GM23338 (cell line): ENCODE data around the gene CYP1B1. TPM values are rescaled to one million over a fixed set of nuclear protein-coding genes. Genes with fewer than 3 reads are reported as not detected.
A peak's percentile ranks its signal among the peaks of the same experiment; 100 is the strongest.

Experiments used
- ATAC-seq: fragments of 200-7000 bp; cut with Tn5 transposase; 3 replicates; pipeline ENCODE4 v1.9.1; 2020
- DNase-seq: peaks from one replicate; pipeline ENCODE4 v3.0.0-alpha.2; 2015; ENCODE audit warnings: low spot score
- H2AFZ ChIP-seq: fragments of 200-600 bp; sonication (generic); 2 replicates; pipeline ENCODE4 v1.8.0; 2016; ENCODE audit warnings: antibody characterized with exemption, mild to moderate bottlenecking, moderate library complexity
- H3F3A ChIP-seq: fragments of 200-600 bp; sonication (generic); replicated peaks from 2 replicates; pipeline ENCODE4 v1.8.0; 2017; ENCODE audit warnings: antibody characterized with exemption, mixed run types, low read depth
- H3K27ac ChIP-seq: fragments of 200-600 bp; sonication (generic); 2 replicates; pipeline ENCODE4 v1.6.1; 2016; ENCODE audit warnings: low read depth
- H3K27me3 ChIP-seq: fragments of 200-600 bp; sonication (generic); 2 replicates; pipeline ENCODE4 v1.8.0; 2016; ENCODE audit warnings: mild to moderate bottlenecking, mixed run types, moderate library complexity; ENCODE audit not compliant: insufficient read depth
- H3K36me3 ChIP-seq: fragments of 200-600 bp; sonication (generic); 2 replicates; pipeline ENCODE4 v1.8.0; 2016; ENCODE audit warnings: mild to moderate bottlenecking; ENCODE audit not compliant: insufficient read depth
- H3K4me1 ChIP-seq: fragments of 200-600 bp; sonication (generic); 2 replicates; pipeline ENCODE4 v1.8.0; 2016; ENCODE audit warnings: mild to moderate bottlenecking, moderate library complexity; ENCODE audit not compliant: insufficient read depth
- H3K4me2 ChIP-seq: fragments of 200-600 bp; sonication (generic); 2 replicates; pipeline ENCODE4 v1.7.1; 2017; ENCODE audit warnings: mixed run types
- H3K4me3 ChIP-seq: fragments of 200-600 bp; sonication (generic); 2 replicates; pipeline ENCODE4 v1.6.1; 2016; ENCODE audit warnings: mixed run types
- H3K79me2 ChIP-seq: fragments of 200-600 bp; sonication (generic); replicated peaks from 2 replicates; pipeline ENCODE4 v1.8.0; 2017; ENCODE audit warnings: mild to moderate bottlenecking; ENCODE audit not compliant: insufficient read depth
- H3K9me2 ChIP-seq: fragments of 200-600 bp; sonication (generic); 2 replicates; pipeline ENCODE4 v1.8.0; 2017; ENCODE audit not compliant: insufficient read depth
- H4K20me1 ChIP-seq: fragments of 200-600 bp; sonication (generic); replicated peaks from 2 replicates; pipeline ENCODE4 v1.8.0; 2017; ENCODE audit warnings: mild to moderate bottlenecking; ENCODE audit not compliant: insufficient read depth
- H3K27ac Mint-ChIP-seq: 2 replicates; pipeline ENCODE4 v1.8.0; 2020; ENCODE audit warnings: inconsistent platforms, mild to moderate bottlenecking, moderate library complexity, mixed read lengths
- H3K27me3 Mint-ChIP-seq: 3 replicates; pipeline ENCODE4 v1.8.0; 2022; ENCODE audit warnings: low read depth, mild to moderate bottlenecking, moderate library complexity, mixed read lengths, inconsistent platforms; ENCODE audit not compliant: insufficient read depth, poor library complexity
- H3K36me3 Mint-ChIP-seq: 3 replicates; pipeline ENCODE4 v1.8.0; 2021; ENCODE audit warnings: low read depth, mild to moderate bottlenecking, inconsistent platforms, moderate library complexity, mixed read lengths
- H3K4me1 Mint-ChIP-seq: 3 replicates; pipeline ENCODE4 v1.8.0; 2020; ENCODE audit warnings: mild to moderate bottlenecking, inconsistent platforms, mixed read lengths
- H3K4me3 Mint-ChIP-seq: 3 replicates; pipeline ENCODE4 v1.8.0; 2021; ENCODE audit warnings: moderate library complexity, mild to moderate bottlenecking, inconsistent platforms, mixed read lengths
- H3K9me3 Mint-ChIP-seq: 3 replicates; pipeline ENCODE4 v1.8.0; 2020; ENCODE audit warnings: moderate library complexity, mild to moderate bottlenecking, inconsistent platforms, mixed read lengths
- CREB1 ChIP-seq: fragments of 250-450 bp; sonication (Bioruptor Pico); IDR thresholded peaks from 2 replicates; pipeline ENCODE4 v1.5.0; 2020; ENCODE audit warnings: low read depth, mild to moderate bottlenecking, moderate library complexity
- CTCF ChIP-seq, 2 experiments: fragments of 200-600 bp in 1 of 2; sonication (generic) in 1 of 2; conservative IDR thresholded peaks; 2 replicates each; pipeline versions ENCODE4 v1.5.1 to v1.6.1; 2016 to 2017; ENCODE audit warnings: antibody characterized with exemption in 2 of 2, low read depth in 2 of 2, mild to moderate bottlenecking in 2 of 2, moderate library complexity in 1 of 2
- EZH2 ChIP-seq: fragments of 200-600 bp; sonication (generic); IDR thresholded peaks from one replicate; pipeline ENCODE4 v1.8.0; 2017; ENCODE audit warnings: antibody characterized with exemption, mild to moderate bottlenecking, low read depth; ENCODE audit not compliant: unreplicated experiment
- EZH2phosphoT487 ChIP-seq: fragments of 200-600 bp; sonication (generic); IDR thresholded peaks from one replicate; pipeline ENCODE4 v1.8.1; 2018; ENCODE audit warnings: antibody characterized with exemption; ENCODE audit not compliant: unreplicated experiment
- JUNB ChIP-seq: IDR thresholded peaks from one replicate; pipeline ENCODE4 v1.6.1; 2016; ENCODE audit warnings: antibody characterized with exemption; ENCODE audit not compliant: unreplicated experiment
- NANOG ChIP-seq: IDR thresholded peaks from 2 replicates; pipeline ENCODE4 v1.6.1; 2016; ENCODE audit warnings: antibody characterized with exemption, borderline replicate concordance
- POLR2AphosphoS5 ChIP-seq: IDR thresholded peaks from 2 replicates; pipeline ENCODE4 v1.6.1; 2016; ENCODE audit warnings: antibody characterized with exemption, low read depth
- REST ChIP-seq: IDR thresholded peaks from one replicate; pipeline ENCODE4 v1.6.1; 2018; ENCODE audit warnings: antibody characterized with exemption; ENCODE audit not compliant: unreplicated experiment
- STAT1 ChIP-seq: IDR thresholded peaks from one replicate; pipeline ENCODE4 v1.6.1; 2016; ENCODE audit warnings: antibody characterized with exemption; ENCODE audit not compliant: unreplicated experiment
- ZNF114 ChIP-seq: fragments of 250-450 bp; sonication (Bioruptor Pico); IDR thresholded peaks from 2 replicates; pipeline ENCODE4 v1.5.0; 2020; ENCODE audit warnings: mild to moderate bottlenecking, moderate library complexity
- ZNF331 ChIP-seq: fragments of 250-450 bp; sonication (Bioruptor Pico); IDR thresholded peaks from 2 replicates; pipeline ENCODE4 v1.5.0; 2020; ENCODE audit warnings: low read depth, mild to moderate bottlenecking, moderate library complexity
- ZNF462 ChIP-seq: fragments of 250-450 bp; sonication (Bioruptor Pico); IDR thresholded peaks from 2 replicates; pipeline ENCODE4 v1.5.0; 2020; ENCODE audit warnings: mild to moderate bottlenecking, moderate library complexity
- polyA plus RNA-seq: library from polyadenylated mRNA; unstranded; fragments of >200 nt; fragmentation: Nextera tagmentation; extraction: Ambion mirVana; gene quantifications from 2 replicates; pipeline ENCODE4 v1.2.1, GENCODE V29; 2016
- total RNA-seq: library from RNA; depleted of rRNA; stranded (reverse); fragments of >200 nt; shearing (Covaris generic); gene quantifications from 2 replicates; pipeline ENCODE4 v1.2.3, GENCODE V29; 2014
- TF ChIP-seq, protein P1 (sequence below): IDR thresholded peaks from 2 replicates; pipeline ENCODE4 v1.6.1; 2016; ENCODE audit warnings: antibody characterized with exemption

Gene CYP1B1
- total and polyA plus RNA-seq, 2 experiments from 2014 or later: 3.3 to 6.2 TPM

DNA sequence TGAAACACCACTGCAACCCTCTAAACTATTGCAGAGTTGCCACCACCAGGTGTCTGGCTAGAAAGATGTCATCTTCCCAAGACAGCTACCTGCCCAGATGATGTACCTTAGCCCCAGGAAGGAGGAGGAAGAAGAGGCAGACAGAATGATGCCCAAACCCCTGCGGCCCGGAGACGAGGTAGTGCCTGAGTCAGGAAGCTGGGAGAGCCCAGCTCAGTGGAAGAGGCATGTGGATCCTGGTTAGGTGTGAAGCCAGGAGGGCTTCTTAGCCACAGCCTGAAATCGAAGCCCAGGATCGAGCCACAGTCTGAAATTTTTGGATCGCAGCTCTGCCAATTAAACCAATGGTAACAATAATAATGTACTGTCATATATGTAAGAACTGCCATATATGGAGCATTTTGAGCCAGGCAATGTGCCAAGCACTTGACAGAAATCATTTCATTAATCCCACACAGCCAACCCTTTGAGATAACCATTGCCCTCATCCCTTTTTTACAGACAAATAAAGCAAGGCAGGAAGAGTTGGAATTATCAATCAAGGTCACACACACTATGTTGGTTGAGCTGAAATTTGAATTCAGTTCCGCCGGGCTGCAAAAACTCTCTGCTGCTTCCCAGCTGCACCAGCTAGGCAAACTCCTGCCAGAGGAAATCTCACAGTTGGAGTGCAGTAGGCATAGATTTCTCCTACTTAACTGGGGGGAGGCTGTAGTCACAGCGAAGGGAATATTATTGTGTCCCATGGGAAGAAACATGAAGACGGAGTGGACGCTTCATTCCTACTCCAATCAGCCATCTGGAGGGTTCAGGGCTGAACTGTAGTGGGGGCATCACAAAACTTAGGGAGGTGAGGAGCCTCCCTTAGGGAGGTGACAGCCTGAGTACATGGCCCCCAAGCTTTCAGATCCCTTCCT is 19.4 kb upstream of the CYP1B1 start:
- peaks cover 76% of the 10 kb centered on the region for H3K4me1 ChIP-seq
- H3K4me2 ChIP-seq: peak overlapping the region; percentile 55
- H3K36me3 Mint-ChIP-seq: no peaks in the 10 kb centered on the region
- H3K27ac Mint-ChIP-seq: no peak overlapping the region
- no peak overlapping the region for H2AFZ ChIP-seq
- no peaks in the 10 kb centered on the region for H3K36me3 ChIP-seq
- 0 out of 2 replicates have a peak, but pooled peaks cover 2% of the 10 kb centered on the region for H3K9me2 ChIP-seq
- no peaks in the 10 kb centered on the region for H4K20me1 ChIP-seq
- H3K27me3 Mint-ChIP-seq: peaks cover 57% of the 10 kb centered on the region
- no peaks in the 10 kb centered on the region for H3F3A ChIP-seq
- ATAC-seq: no peak
- no peak overlapping the region; the same call in 1 of the 2 replicates for H3K4me3 ChIP-seq
- no peak overlapping the region for H3K4me3 Mint-ChIP-seq
- DNase-seq: no peak
- H3K27me3 ChIP-seq: peaks cover 64% of the 10 kb centered on the region
- H3K79me2 ChIP-seq: no peaks in the 10 kb centered on the region
- H3K9me3 Mint-ChIP-seq: no peaks in the 10 kb centered on the region; the same call in 2 of the 3 replicates
- no peak overlapping the region for H3K27ac ChIP-seq
- H3K4me1 Mint-ChIP-seq: peaks cover 70% of the 10 kb centered on the region
- no peak for TF ChIP-seq REST
- no peak for TF ChIP-seq CREB1 (CRISPR knock-in tag)
- TF ChIP-seq STAT1: no peak
- TF ChIP-seq ZNF462 (CRISPR knock-in tag): no peak
- no peak for TF ChIP-seq EZH2phosphoT487
- no peak for TF ChIP-seq ZNF331 (CRISPR knock-in tag)
- no peak for TF ChIP-seq POLR2AphosphoS5
- no peak for TF ChIP-seq CTCF (conservative IDR thresholded peaks at IDR 0.05; ENCODE audit: low read depth in 2 of 2)
- no peak for TF ChIP-seq ZNF114 (CRISPR knock-in tag)
- TF ChIP-seq EZH2: no peak
- no peak for TF ChIP-seq JUNB
- TF ChIP-seq, protein P1, sequence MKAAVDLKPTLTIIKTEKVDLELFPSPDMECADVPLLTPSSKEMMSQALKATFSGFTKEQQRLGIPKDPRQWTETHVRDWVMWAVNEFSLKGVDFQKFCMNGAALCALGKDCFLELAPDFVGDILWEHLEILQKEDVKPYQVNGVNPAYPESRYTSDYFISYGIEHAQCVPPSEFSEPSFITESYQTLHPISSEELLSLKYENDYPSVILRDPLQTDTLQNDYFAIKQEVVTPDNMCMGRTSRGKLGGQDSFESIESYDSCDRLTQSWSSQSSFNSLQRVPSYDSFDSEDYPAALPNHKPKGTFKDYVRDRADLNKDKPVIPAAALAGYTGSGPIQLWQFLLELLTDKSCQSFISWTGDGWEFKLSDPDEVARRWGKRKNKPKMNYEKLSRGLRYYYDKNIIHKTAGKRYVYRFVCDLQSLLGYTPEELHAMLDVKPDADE: no peak
- TF ChIP-seq NANOG: no peak
